Ascending aorta (tissue), 2 donors: Measurements from ENCODE around the gene ALPP. TPM values are rescaled to one million over a fixed set of nuclear protein-coding genes. Genes with fewer than 3 reads are reported as not detected.
"Not testable (repeated sequence)": the region's sequence is repeated elsewhere in the genome, so short reads cannot be mapped to it uniquely, and the experiment has no call there.

Source experiments
- DNase-seq, 2 donors: peaks; one replicate each; pipeline ENCODE4 v3.0.0-alpha.2; 2019; ENCODE audit warnings: low spot score in 2 of 2
- H3K27ac ChIP-seq, 2 donors: fragments of 200-600 bp; sonication (generic); one replicate each; pipeline ENCODE4 v1.5.1; 2016 to 2017; ENCODE audit warnings: mild to moderate bottlenecking in 1 of 2
- H3K27me3 ChIP-seq: fragments of 200-600 bp; sonication (generic); one replicate; pipeline ENCODE4 v1.5.1; 2017
- H3K36me3 ChIP-seq, 2 donors: fragments of 200-600 bp; sonication (generic); one replicate each; pipeline ENCODE4 v1.5.1; 2016
- H3K4me1 ChIP-seq, 2 donors: fragments of 200-600 bp; sonication (generic); one replicate each; pipeline ENCODE4 v1.5.1; 2016 to 2017; ENCODE audit warnings: mild to moderate bottlenecking in 1 of 2
- H3K4me3 ChIP-seq, 2 donors: fragments of 200-600 bp; sonication (generic); one replicate each; pipeline ENCODE4 v1.5.1; 2016 to 2017; ENCODE audit warnings: mild to moderate bottlenecking in 1 of 2
- H3K9me3 ChIP-seq, 2 donors: fragments of 200-600 bp; sonication (generic); one replicate each; pipeline ENCODE4 v1.5.1; 2016
- CTCF ChIP-seq, 3 experiments: fragments of 200-600 bp in 2 of 3; fragments of 450-650 bp in 1 of 3; sonication (generic) in 2 of 3; IDR thresholded peaks; one replicate each; pipeline ENCODE4 v1.5.1; 2016 to 2019; ENCODE audit warnings: antibody characterized with exemption in 3 of 3, mild to moderate bottlenecking in 1 of 3, moderate library complexity in 1 of 3
- intact Hi-C: fragments of 100-400 bp; cut with DNase I; formaldehyde crosslinking; loops from one replicate; pipeline ENCODE4 v1.15.1; 2023
- total RNA-seq: library from RNA; depleted of rRNA; stranded (reverse); fragments of >200 nt; gene quantifications from one replicate; pipeline ENCODE4 v1.1.0, GENCODE V29; 2016

ALPP gene
- total RNA-seq, 1 donor from 2014 or later = not detected

DNA sequence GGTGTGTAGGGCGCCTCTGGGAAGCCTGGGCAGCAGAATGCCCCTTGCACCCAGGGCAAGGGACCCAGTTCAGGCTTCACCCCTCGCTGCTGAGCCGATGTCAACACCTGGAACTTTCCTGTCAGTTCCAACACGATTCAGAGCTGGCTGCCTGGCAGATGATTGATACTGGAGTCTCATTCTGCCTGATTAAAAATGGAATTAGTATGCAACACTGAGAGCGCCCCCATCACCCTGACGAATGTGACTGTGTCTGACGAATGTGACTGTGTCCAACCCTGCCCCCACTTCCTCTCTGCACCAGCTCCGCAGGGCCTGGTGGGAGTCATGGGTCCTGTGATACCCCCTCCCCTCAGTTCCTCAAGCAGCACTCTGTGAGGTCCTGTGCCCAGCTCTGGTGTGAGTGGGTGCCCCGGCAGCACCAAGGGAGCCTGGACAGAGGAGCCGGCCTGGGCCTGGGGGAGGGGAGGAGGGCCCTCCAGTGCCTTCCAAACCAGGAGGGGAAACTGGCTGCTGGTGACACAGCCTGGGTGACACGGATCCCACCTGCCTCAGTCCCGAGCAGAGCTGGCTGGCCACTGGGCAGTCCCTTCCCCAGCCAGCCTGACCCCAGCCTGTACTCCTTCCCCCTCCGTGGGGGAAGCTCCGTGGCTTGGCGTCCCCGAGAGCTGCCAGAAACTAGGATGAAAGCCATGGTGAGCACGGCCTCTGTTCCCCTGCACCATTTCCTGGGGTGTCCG, 41.4 kb upstream of the ALPP start:
- Histone ChIP-seq H3K4me3 (no peak overlapping the region), H3K27me3 (no peaks in the 10 kb centered on the region), H3K4me1 (no peaks in the 10 kb centered on the region), H3K9me3 (peaks cover 0 to 7% of the 10 kb centered on the region in 2 donors), H3K36me3 (peaks cover 13 to 15% of the 10 kb centered on the region in 2 donors), H3K27ac (no peak overlapping the region)
- no peak for TF ChIP-seq CTCF (IDR thresholded peaks at IDR 0.05)
- intact Hi-C loops = no loop called here
- peak in 1 of 2 donors; percentile 50 for DNase-seq

DNA sequence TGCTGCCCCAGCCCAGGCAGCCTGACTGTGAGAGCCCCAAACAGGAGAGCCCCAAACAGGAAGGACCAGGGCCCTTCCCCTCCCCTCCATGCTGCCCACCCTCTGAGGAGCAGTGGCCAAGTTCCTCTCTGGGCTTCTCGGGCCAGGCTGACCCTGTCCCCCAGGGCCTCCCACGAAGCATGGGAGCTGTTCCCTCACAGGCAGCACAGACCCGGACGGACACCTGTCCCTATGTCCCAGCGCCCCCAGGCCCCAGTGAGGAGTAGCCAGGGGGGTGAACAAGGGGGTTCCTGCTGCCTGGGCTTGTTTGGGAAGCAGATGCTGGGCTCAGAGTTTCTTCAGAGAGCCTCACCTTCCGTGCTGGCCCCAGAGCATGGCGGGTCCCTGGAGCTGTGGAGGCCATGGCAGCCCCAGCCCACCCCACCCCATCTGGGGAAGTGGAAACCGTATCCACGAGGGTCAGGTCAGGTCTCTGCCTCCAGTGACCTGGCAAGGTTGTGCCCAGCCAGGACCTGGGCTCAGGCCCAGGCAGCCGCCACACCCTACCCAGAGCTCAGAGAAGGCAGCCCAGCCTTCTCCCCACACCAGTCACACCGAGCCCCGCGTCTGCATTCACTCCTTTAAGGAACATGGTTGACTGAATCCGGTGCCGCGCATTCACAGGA, 40.3 kb upstream of the ALPP start:
- H3K27me3 ChIP-seq, H3K27ac ChIP-seq, H3K9me3 ChIP-seq, H3K4me3 ChIP-seq, intact Hi-C loops, H3K4me1 ChIP-seq: not testable (repeated sequence)
- DNase-seq = peak in 1 of 2 donors; percentile 21
- H3K36me3 ChIP-seq = peaks cover 13 to 15% of the 10 kb centered on the region in 2 donors

DNA sequence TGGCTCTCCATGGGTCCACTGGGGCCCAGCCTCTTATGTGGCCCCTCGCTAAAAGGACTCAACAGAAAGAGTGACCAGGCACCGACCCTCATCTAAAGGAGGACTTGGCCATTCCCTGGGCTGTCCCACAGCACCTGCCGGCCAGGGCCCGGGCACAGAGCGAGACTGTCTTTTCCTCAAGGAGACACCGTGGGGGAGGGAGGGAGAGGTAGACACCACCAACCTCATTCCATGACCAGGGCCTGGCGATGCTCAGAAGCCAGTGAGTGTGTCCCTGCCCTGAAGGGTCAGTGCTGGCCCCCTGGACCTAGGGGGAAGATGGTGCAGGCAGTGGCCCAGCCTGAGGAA, 39.8 kb upstream of the ALPP start:
- peaks cover 12 to 13% of the 10 kb centered on the region in 2 donors for H3K36me3 ChIP-seq
- no peak for DNase-seq
- H3K27me3 ChIP-seq = no peaks in the 10 kb centered on the region
- no peaks in the 10 kb centered on the region for H3K4me1 ChIP-seq
- intact Hi-C loops = no loop called here
- peaks cover 0 to 7% of the 10 kb centered on the region in 2 donors for H3K9me3 ChIP-seq
- H3K4me3 ChIP-seq = no peak overlapping the region
- no peak overlapping the region for H3K27ac ChIP-seq
- no peak for TF ChIP-seq CTCF (IDR thresholded peaks at IDR 0.05)

GRCh38 chr2:232339121-232340081, 39.1 kb upstream of the ALPP start:
- Histone ChIP-seq H3K27me3 (no peaks in the 10 kb centered on the region), H3K4me3 (no peak overlapping the region), H3K27ac (no peak overlapping the region), H3K36me3 (peaks cover 5 to 13% of the 10 kb centered on the region in 2 donors), H3K9me3 (peaks cover 0 to 10% of the 10 kb centered on the region in 2 donors), H3K4me1 (no peaks in the 10 kb centered on the region)
- no peak for TF ChIP-seq CTCF (IDR thresholded peaks at IDR 0.05)
- DNase-seq = no peak
- intact Hi-C loops = no loop called here

DNA sequence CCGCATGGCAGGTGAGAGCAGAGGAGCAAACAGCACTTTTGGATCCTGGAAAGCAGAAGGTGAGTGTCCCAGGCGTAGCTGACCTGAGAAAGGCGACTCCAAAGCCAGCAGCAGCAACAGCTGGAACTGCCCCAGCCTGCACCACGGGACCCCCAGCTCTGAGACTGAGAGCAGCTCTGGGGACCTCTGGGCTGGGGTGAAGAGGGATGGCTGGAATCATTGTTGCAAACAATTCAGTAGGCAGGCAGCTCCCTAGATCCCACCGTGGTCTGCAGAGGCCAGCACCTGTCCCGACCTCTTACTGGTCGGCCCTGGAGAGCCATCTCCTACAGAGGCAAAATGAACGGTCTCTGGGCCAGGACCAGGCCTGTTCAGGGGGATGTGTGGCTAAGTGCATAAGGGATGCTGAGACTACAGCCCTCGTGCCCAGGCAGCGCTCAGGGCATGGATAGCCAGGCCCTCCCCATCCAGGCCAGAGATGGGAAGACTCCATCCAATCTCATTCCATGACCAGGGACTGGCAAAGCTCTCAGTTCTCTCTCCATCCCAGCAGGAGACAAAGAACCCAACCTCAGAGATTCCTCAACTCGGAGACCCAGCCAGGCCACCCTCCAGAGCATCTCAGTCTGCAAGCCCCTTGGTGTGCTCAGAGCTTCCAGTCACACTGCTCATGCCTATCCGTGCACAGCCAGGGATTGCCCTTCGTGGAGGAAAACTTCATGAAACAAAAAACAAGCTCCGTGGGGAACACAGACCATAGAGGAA, 38.2 kb upstream of the ALPP start:
- DNase-seq = no peak
- H3K4me3 ChIP-seq = no peak overlapping the region
- TF ChIP-seq CTCF (IDR thresholded peaks at IDR 0.05) = no peak
- peaks cover 0 to 19% of the 10 kb centered on the region in 2 donors for H3K9me3 ChIP-seq
- no peaks in the 10 kb centered on the region for H3K27me3 ChIP-seq
- H3K27ac ChIP-seq = no peak overlapping the region
- no peaks in the 10 kb centered on the region for H3K4me1 ChIP-seq
- intact Hi-C loops = no loop called here
- H3K36me3 ChIP-seq = peaks cover 4 to 13% of the 10 kb centered on the region in 2 donors
